ENCODE data around the gene SNX25.

SNX25 gene

GRCh38 chr4:185265942-185266341 lies 56.5 kb downstream of the SNX25 start:
- DNase-seq (ENCODE audit: low read depth) = no peak

GRCh38 chr4:185269286-185269685 lies 59.9 kb downstream of the SNX25 start:
- no peak for DNase-seq (ENCODE audit: low read depth)

- DNase-seq (ENCODE audit: low read depth) = no peak
Observed at GRCh38 chr4:185270037-185270436, 60.6 kb downstream of the SNX25 start.

- no peak for DNase-seq (ENCODE audit: low read depth)
Observed at GRCh38 chr4:185270885-185271284, 61.5 kb downstream of the SNX25 start.

- DNase-seq (ENCODE audit: low read depth) = no peak
Observed at GRCh38 chr4:185272245-185272644, 62.8 kb downstream of the SNX25 start.

GRCh38 chr4:185275501-185275900 lies 66.1 kb downstream of the SNX25 start:
- DNase-seq (ENCODE audit: low read depth) = no peak

GRCh38 chr4:185276036-185276435 lies 66.6 kb downstream of the SNX25 start:
- no peak for DNase-seq (ENCODE audit: low read depth)

GRCh38 chr4:185278716-185279115 lies 69.3 kb downstream of the SNX25 start:
- DNase-seq (ENCODE audit: low read depth) = no peak

- no peak for DNase-seq (ENCODE audit: low read depth)
Observed at GRCh38 chr4:185280608-185281007, 71.2 kb downstream of the SNX25 start.

GRCh38 chr4:185282968-185283367 lies 73.6 kb downstream of the SNX25 start:
- DNase-seq (ENCODE audit: low read depth) = no peak

GRCh38 chr4:185283723-185284122 lies 74.3 kb downstream of the SNX25 start:
- DNase-seq (ENCODE audit: low read depth) = no peak

GRCh38 chr4:185285632-185286393 lies 76.4 kb downstream of the SNX25 start:
- no peak for DNase-seq (ENCODE audit: low read depth)

- no peak for DNase-seq (ENCODE audit: low read depth)
Observed at GRCh38 chr4:185286571-185286970, 77.2 kb downstream of the SNX25 start.

GRCh38 chr4:185287031-185287430 lies 77.6 kb downstream of the SNX25 start:
- DNase-seq (ENCODE audit: low read depth) = no peak

- no peak for DNase-seq (ENCODE audit: low read depth)
Observed at GRCh38 chr4:185290018-185290607, 80.7 kb downstream of the SNX25 start.

GRCh38 chr4:185290656-185291055 lies 81.3 kb downstream of the SNX25 start:
- DNase-seq (ENCODE audit: low read depth) = no peak

- no peak for DNase-seq (ENCODE audit: low read depth)
Observed at GRCh38 chr4:185293202-185293601, 83.8 kb downstream of the SNX25 start.

- no peak for DNase-seq (ENCODE audit: low read depth)
Observed at GRCh38 chr4:185296665-185297460, 87.5 kb downstream of the SNX25 start.

- no peak for DNase-seq (ENCODE audit: low read depth)
Observed at GRCh38 chr4:185298728-185299430, 89.5 kb downstream of the SNX25 start.

GRCh38 chr4:185304541-185304940 lies 95.1 kb downstream of the SNX25 start:
- no peak for DNase-seq (ENCODE audit: low read depth)

GRCh38 chr4:185304944-185305690 lies 95.7 kb downstream of the SNX25 start:
- no peak for DNase-seq (ENCODE audit: low read depth)

GRCh38 chr4:185305979-185306442 lies 96.6 kb downstream of the SNX25 start:
- DNase-seq (ENCODE audit: low read depth) = no peak
